Esophagus muscularis mucosa (tissue), 4 donors: ENCODE data around the gene PRR18. TPM values are rescaled to one million over a fixed set of nuclear protein-coding genes. Genes with fewer than 3 reads are reported as not detected.

ENCODE experiments used
- DNase-seq: peaks from one replicate; pipeline ENCODE4 v3.0.0-alpha.2; 2017; ENCODE audit errors: extremely low spot score
- H3K27ac ChIP-seq, 4 donors: fragments of 200-600 bp; sonication (generic); replicated peaks in 1 of 4; 1 replicate in 3 of 4; 2 replicates in 1 of 4; pipeline ENCODE4 v1.5.1; 2016 to 2019; ENCODE audit warnings: mild to moderate bottlenecking in 1 of 4
- H3K27me3 ChIP-seq, 4 donors: fragments of 200-600 bp; sonication (generic); one replicate each; pipeline versions ENCODE4 v1.5.1 to v1.6.0; 2016 to 2019
- H3K36me3 ChIP-seq, 4 donors: fragments of 200-600 bp; sonication (generic); one replicate each; pipeline ENCODE4 v1.5.1; 2016 to 2019
- H3K4me1 ChIP-seq, 4 donors: fragments of 200-600 bp; sonication (generic); one replicate each; pipeline ENCODE4 v1.5.1; 2016 to 2019
- H3K4me3 ChIP-seq, 4 donors: fragments of 200-600 bp; sonication (generic); 1 replicate in 2 of 4; 2 replicates in 2 of 4; pipeline ENCODE4 v1.5.1; 2016 to 2019; ENCODE audit warnings: mild to moderate bottlenecking in 4 of 4, moderate library complexity in 1 of 4
- H3K9me3 ChIP-seq, 4 donors: fragments of 200-600 bp; sonication (generic); 1 replicate in 3 of 4; 2 replicates in 1 of 4; pipeline ENCODE4 v1.5.1; 2016 to 2019
- CTCF ChIP-seq, 3 experiments: fragments of 200-600 bp in 2 of 3; fragments of 450-650 bp in 1 of 3; sonication (generic) in 2 of 3; IDR thresholded peaks; one replicate each; pipeline ENCODE4 v1.5.1; 2017 to 2019; ENCODE audit warnings: antibody characterized with exemption in 3 of 3, mild to moderate bottlenecking in 2 of 3, moderate library complexity in 1 of 3
- EP300 ChIP-seq: sonication (generic); formaldehyde crosslinking; IDR thresholded peaks from one replicate; pipeline ENCODE4 v1.6.1; 2017; ENCODE audit warnings: antibody characterized with exemption
- POLR2A ChIP-seq: fragments of 450-650 bp; IDR thresholded peaks from one replicate; pipeline ENCODE4 v1.6.1; 2017; ENCODE audit warnings: antibody characterized with exemption, moderate library complexity, mild to moderate bottlenecking, low read depth
- POLR2AphosphoS5 ChIP-seq, 2 donors: sonication (generic); formaldehyde crosslinking; IDR thresholded peaks; one replicate each; pipeline ENCODE4 v1.6.1; 2017; ENCODE audit warnings: antibody characterized with exemption in 2 of 2
- WGBS: methylation state at CpG from one replicate; pipeline ENCODE4 v1.1.5; 2018; 5-methylcytosine and 5-hydroxymethylcytosine counted together
- intact Hi-C: fragments of 100-400 bp; cut with DNase I; formaldehyde crosslinking; loops from one replicate; pipeline ENCODE4 v1.15.1; 2023
- total RNA-seq, 4 donors: library from RNA; depleted of rRNA; stranded (reverse); fragments of >200 nt; gene quantifications; one replicate each; pipeline versions ENCODE4 v1.1.0 to v1.2.1, GENCODE V29; 2016

Gene PRR18
- total RNA-seq, 4 donors from 2014 or later, result 0.23 TPM; not detected in 3

DNA sequence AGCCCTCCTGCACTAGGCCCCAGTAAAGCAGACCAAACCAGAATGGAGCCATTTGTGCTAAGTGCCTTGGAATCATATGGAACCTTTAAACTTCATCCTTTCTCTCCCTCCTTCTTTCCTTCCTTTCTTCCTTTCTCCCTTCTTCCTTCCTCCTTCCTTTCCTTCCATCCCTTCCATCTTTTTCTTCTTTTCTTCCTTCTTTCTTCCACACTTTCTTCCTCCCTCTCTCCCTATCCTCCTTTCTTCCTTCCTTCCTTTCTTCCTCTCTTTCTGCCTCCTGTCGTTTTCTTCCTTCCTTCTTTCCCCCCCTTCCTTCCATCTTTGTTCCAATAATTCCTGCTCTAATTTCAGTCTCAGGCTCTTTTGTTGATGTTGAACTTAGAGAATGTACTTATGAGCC lies 45.3 kb upstream of the PRR18 start:
- WGBS, result 73% methylated on average over 1 of the region's 1 CpG
- H3K36me3 ChIP-seq, result no peaks in the 10 kb centered on the region
- no peak overlapping the region for H3K4me3 ChIP-seq
- TF ChIP-seq EP300 (no peak), POLR2A (no peak), POLR2AphosphoS5 (IDR thresholded peaks at IDR 0.05) (no peak), CTCF (IDR thresholded peaks at IDR 0.05) (no peak)
- peaks cover 0 to 10% (median 0%) of the 10 kb centered on the region in 4 donors for H3K27me3 ChIP-seq
- H3K4me1 ChIP-seq, result no peaks in the 10 kb centered on the region
- intact Hi-C loops, result no loop called here
- peaks cover 0 to 8% (median 3%) of the 10 kb centered on the region in 4 donors for H3K9me3 ChIP-seq
- no peak overlapping the region for H3K27ac ChIP-seq
- no peak for DNase-seq

DNA sequence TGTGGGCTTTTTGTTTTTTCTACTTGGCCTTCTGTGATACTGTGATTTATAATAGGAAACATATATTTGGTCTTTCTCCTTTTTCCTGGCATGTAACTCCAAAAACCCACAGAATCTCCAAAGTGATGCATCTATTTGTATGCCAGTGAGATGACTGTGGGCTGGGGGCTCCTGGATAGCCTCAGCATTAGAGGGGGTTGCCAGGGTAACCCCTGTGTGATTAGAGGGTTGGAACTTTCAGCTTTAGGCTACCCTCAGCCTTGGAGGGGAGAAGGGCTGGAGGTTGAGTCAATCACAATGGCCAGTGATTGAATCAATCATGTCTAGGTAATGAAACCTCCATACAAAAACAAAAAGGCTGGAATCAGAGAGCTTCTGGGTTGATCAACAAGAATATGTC lies 44.7 kb upstream of the PRR18 start:
- Histone ChIP-seq H3K36me3 (no peaks in the 10 kb centered on the region), H3K27me3 (peaks cover 0 to 10% (median 0%) of the 10 kb centered on the region in 4 donors), H3K27ac (no peak overlapping the region), H3K4me1 (no peaks in the 10 kb centered on the region), H3K9me3 (peaks cover 0 to 8% (median 3%) of the 10 kb centered on the region in 4 donors), H3K4me3 (no peak overlapping the region)
- no peak for DNase-seq
- TF ChIP-seq POLR2A (no peak), CTCF (IDR thresholded peaks at IDR 0.05) (no peak), POLR2AphosphoS5 (IDR thresholded peaks at IDR 0.05) (no peak), EP300 (no peak)
- intact Hi-C loops, result no loop called here

GRCh38 chr6:166351715-166352285 lies 43.6 kb upstream of the PRR18 start:
- H3K36me3 ChIP-seq, result no peaks in the 10 kb centered on the region
- no peak for DNase-seq
- intact Hi-C loops, result no loop called here
- WGBS, result 31% methylated on average over 4 of the region's 4 CpGs
- no peak overlapping the region for H3K4me3 ChIP-seq
- no peaks in the 10 kb centered on the region for H3K4me1 ChIP-seq
- H3K9me3 ChIP-seq, result peaks cover 0 to 8% (median 3%) of the 10 kb centered on the region in 4 donors
- peaks cover 0 to 10% (median 0%) of the 10 kb centered on the region in 4 donors for H3K27me3 ChIP-seq
- H3K27ac ChIP-seq, result no peak overlapping the region
- TF ChIP-seq POLR2AphosphoS5 (IDR thresholded peaks at IDR 0.05) (no peak), CTCF (IDR thresholded peaks at IDR 0.05) (no peak), POLR2A (no peak), EP300 (no peak)

DNA sequence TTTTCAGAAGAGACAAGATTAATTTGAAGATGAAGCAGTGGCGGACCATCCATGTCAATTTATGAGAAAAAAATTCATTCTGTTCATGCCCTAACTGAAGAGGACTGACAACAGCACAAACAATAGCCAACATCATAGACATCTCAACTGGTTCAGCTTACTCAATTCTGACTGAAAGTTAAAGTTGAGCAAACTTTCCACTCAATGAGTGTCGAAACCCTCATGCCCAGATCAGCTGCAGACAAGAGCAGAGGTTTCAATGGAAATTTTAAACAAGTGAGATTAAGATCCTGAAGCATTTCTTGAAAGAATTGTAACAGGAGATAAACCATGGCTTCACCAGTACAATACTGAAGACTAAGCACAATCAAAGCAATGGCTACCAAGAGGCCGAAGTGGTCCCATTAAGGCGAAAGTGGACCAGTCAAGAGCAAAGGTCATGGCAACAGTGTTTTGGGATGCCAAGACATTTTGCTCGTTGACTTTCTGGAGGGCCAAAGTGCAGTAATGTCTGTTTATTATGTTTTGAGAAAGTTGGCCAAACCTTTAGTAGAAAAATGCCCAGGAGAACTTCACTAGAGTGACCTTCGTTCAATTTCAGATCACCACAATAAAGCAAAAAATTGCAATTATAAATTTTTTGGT lies 40.2 kb upstream of the PRR18 start:
- Histone ChIP-seq H3K27me3 (no peaks in the 10 kb centered on the region), H3K27ac (no peak overlapping the region), H3K36me3 (no peaks in the 10 kb centered on the region), H3K4me3 (no peak overlapping the region), H3K4me1 (peaks cover 0 to 3% (median 1%) of the 10 kb centered on the region in 4 donors), H3K9me3 (peaks cover 0 to 8% (median 3%) of the 10 kb centered on the region in 4 donors)
- TF ChIP-seq POLR2AphosphoS5 (IDR thresholded peaks at IDR 0.05) (no peak), EP300 (no peak), CTCF (IDR thresholded peaks at IDR 0.05) (no peak), POLR2A (no peak)
- 87% methylated on average over 6 of the region's 6 CpGs for WGBS
- DNase-seq, result no peak
- intact Hi-C loops, result no loop called here
